ES-I3 (cell line): ENCODE results near the gene FCER1G.
A peak's percentile ranks its signal among the peaks of the same experiment; 100 is the strongest.

Experiments
- H3K36me3 ChIP-seq: 2 replicates; pipeline ENCODE4 v1.6.1; 2013; ENCODE audit warnings: mild to moderate bottlenecking, low read length, control low read depth, moderate library complexity; ENCODE audit not compliant: insufficient read depth
- H3K4me1 ChIP-seq: 2 replicates; pipeline ENCODE4 v1.6.1; 2013; ENCODE audit warnings: mild to moderate bottlenecking, control low read depth, low read length; ENCODE audit not compliant: insufficient read depth
- H3K9ac ChIP-seq: 2 replicates; pipeline ENCODE4 v1.6.1; 2013; ENCODE audit warnings: low read depth, mild to moderate bottlenecking, low read length, moderate library complexity
- H3K9me3 ChIP-seq: 2 replicates; pipeline ENCODE4 v1.6.1; 2013; ENCODE audit warnings: mild to moderate bottlenecking, low read length, moderate library complexity; ENCODE audit not compliant: control insufficient read depth, insufficient read depth

The FCER1G gene

DNA sequence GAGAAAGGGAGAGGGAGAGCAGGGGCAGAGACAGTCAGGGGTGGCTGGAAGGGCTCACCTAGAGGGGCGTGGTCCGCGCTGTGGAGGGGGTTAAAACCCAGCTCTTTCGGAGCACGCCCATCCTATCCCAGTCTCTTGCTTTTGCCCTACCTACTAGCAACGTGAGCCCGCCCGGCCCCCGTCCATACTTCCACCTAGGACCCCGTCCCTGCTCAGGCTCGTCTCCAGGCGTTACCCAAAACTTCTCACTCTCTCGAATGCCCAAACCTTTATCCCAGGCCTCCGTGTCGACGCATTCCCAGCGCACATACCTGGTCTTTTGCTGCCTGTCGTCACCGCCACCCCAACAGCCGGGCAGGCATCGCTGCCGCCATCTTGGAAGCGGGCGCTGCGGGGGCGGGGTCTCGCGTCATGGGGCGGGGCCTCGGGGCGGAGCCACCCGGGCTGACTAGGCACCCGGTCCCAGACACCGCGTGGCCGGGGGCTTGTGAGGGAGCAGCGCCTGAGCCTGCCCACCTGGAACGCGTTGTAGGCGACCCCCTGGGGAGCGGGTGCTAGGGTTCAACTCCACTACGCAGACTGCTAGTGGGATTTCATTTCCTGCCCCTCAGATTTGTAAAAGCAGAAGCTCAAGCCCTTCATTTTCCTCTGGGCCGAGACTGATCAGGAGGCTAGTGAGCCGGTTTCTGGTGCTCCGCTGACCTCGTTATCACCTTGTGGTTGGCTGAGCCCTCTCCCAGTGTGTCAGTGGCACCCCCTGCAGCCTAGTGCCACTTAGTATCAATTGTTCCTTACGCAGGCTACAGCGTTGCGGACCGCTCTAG is 37.8 kb upstream of the FCER1G start, which contains the start of gene B4GALT3:
TSS of gene B4GALT3 (minus strand) at position 396 of the 824 bp plus-strand sequence. CDS start 1,447 bp downstream, outside the sequence.
- H3K4me1 ChIP-seq = peaks cover 7% of the 10 kb centered on the region; the same call in 1 of the 2 replicates
- no peaks in the 10 kb centered on the region; the same call in 1 of the 2 replicates for H3K36me3 ChIP-seq
- H3K9ac ChIP-seq = peak within 1 kb of the TSS; percentile 65
- no peaks in the 10 kb centered on the region for H3K9me3 ChIP-seq

DNA sequence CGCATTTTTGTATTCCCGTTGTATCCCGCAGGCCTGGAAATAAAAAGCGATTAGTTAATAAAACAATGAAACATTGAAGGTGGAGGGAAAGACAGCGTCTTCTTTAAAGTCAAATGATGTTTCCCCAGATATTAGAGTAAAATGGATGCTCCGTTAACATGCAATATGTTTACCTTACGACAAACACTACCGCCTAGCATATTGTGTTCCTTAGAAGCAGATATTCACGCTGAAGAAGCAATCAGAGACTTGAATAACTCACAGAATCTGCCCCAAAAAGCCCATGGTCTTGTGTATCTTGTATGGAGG is 37.2 kb upstream of the FCER1G start:
- no peaks in the 10 kb centered on the region; the same call in 1 of the 2 replicates for H3K36me3 ChIP-seq
- peaks cover 7% of the 10 kb centered on the region; the same call in 1 of the 2 replicates for H3K4me1 ChIP-seq

DNA sequence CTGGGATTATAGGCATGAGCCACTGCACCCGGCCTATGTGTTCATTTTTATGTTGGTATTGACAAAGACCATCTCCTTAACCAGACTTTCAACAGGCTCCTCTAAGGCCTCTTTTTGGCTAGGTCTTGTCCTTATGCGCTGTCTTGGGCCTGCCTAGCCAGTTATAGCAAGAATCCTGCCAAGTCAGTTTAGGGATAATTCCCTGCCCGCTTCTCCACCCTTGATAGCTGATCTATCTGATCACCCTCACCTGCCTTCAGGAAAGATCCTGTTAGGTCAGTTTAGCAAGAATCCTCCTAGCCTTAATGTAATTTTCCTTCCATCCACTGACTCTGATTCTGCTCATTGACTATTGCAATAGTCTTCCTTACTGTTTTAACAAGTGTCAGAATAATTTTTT is 35.4 kb upstream of the FCER1G start:
- Histone ChIP-seq H3K9me3 (no peaks in the 10 kb centered on the region), H3K9ac (no peak overlapping the region), H3K36me3 (no peaks in the 10 kb centered on the region), H3K4me1 (peaks cover 7% of the 10 kb centered on the region; the same call in 1 of the 2 replicates)

More for the DNA sequence above, 37.2 kb upstream of the FCER1G start:
- Histone ChIP-seq H3K9ac (peak overlapping the region; percentile 65; the same call in 1 of the 2 replicates), H3K9me3 (no peaks in the 10 kb centered on the region)

DNA sequence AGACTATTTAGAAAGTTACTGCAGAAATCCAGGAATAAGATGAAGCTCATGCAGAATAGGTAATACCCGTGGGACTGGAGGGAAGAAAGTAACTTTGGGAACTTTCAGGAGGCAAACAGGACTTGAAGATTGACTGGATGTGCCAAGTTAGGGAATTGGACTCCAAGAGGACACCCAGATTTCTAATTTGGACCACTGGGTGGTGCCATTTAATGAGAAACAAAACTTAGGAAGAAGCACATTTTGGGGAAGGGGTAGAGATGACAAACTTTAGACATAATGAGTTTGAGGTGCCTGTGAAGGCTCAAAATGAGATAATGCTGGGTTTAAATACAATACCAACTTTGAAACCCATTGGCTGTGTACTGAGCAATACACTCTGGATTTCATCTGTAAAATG is 34.5 kb upstream of the FCER1G start:
- Histone ChIP-seq H3K9ac (no peak overlapping the region), H3K4me1 (peaks cover 10% of the 10 kb centered on the region; the same call in 1 of the 2 replicates), H3K36me3 (no peaks in the 10 kb centered on the region), H3K9me3 (no peaks in the 10 kb centered on the region)

DNA sequence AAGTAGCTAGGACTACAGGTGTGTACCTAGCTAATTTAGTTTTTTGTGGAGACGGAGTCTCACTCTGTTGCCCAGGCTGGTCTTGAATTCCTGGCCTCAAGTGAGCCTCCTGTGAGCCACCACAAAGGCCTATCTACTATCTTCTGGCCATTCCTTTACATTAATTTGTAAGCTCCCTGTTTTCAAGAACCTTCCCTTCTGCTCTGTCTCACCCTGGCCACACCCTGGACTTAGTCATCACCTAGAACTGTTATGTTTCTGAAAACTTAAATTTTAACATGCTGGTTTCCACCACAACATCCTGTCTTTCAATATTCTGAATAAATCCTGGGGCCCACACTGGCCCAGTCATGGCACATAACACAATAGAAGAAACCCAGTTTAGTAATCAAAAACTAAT is 32.9 kb upstream of the FCER1G start:
- Histone ChIP-seq H3K4me1 (peaks cover 10% of the 10 kb centered on the region; the same call in 1 of the 2 replicates), H3K36me3 (no peaks in the 10 kb centered on the region), H3K9me3 (no peaks in the 10 kb centered on the region), H3K9ac (no peak overlapping the region)

DNA sequence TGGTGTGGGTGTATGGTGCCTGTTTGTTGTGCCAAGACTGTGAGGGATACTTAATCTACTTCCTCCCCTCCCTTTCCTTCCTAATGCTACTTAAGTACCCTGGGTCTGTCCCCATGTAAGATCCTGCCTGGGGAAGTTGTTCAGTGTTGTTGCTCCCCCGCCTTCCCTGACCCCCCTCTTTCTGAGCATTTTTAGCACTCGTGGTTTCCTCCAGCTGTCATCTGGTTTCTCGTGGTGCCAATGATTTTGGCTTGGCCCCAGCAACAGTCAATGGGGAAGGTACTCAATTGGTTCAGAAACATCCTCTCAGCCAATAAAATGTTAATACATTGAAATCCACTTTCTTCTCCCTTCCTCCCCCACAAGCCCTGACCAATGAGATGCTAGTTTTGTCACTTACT is 29.8 kb upstream of the FCER1G start:
- H3K4me1 ChIP-seq = peaks cover 3% of the 10 kb centered on the region; the same call in 1 of the 2 replicates
- H3K9ac ChIP-seq = no peak overlapping the region
- H3K36me3 ChIP-seq = no peaks in the 10 kb centered on the region
- no peaks in the 10 kb centered on the region for H3K9me3 ChIP-seq

DNA sequence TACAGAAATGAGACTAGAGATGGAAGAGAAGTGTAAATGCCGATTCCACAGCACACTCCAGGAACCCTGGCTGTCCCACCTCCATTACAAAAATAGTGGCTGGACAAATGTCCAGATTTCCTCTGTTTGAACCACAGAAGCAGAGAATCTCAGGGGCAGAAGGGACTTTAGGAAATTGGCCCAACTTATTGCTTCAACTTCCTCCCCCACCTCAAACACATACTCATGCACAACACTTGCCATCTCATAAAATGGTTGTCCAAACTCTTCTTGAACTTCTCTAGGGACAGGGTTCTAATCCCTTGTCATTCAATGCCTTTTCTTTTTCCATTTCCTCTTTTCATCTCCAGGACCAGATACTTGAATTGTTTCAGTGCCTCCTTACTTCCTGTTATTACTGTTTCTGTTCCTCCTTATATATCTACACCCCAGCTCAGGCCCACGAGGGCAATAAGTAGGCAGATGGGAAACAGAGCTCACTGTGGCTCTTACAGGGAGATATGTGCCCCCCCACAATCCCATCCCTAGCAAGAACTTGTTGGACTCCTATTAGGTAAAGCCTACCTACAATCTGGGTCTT is 29.3 kb upstream of the FCER1G start:
- Histone ChIP-seq H3K9ac (no peak overlapping the region), H3K4me1 (peaks cover 3% of the 10 kb centered on the region; the same call in 1 of the 2 replicates)

DNA sequence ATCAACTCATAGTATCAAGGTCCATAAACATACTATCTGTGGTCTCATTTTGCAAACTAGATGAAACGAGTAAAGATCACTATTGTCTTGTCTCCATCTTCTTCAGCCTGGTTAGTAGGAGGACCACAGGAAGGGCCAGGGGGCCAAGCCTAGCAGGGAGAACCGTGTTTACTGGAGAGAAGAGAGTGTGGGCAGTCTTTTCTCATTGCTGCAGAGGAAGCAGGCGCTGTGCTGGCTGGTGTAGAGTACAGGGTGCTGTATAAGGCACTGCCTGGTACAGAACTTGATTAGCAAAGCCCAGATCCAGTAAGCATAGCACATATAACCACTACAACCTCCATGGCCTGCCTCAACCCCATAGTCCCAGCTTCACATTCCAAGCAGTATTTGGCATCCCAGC is 27.8 kb upstream of the FCER1G start:
- H3K9ac ChIP-seq = no peak overlapping the region
- peaks cover 3% of the 10 kb centered on the region; the same call in 1 of the 2 replicates for H3K4me1 ChIP-seq
- no peaks in the 10 kb centered on the region for H3K36me3 ChIP-seq
- H3K9me3 ChIP-seq = no peaks in the 10 kb centered on the region

More for the DNA sequence above, 29.3 kb upstream of the FCER1G start:
- Histone ChIP-seq H3K9me3 (no peaks in the 10 kb centered on the region), H3K36me3 (no peaks in the 10 kb centered on the region)

DNA sequence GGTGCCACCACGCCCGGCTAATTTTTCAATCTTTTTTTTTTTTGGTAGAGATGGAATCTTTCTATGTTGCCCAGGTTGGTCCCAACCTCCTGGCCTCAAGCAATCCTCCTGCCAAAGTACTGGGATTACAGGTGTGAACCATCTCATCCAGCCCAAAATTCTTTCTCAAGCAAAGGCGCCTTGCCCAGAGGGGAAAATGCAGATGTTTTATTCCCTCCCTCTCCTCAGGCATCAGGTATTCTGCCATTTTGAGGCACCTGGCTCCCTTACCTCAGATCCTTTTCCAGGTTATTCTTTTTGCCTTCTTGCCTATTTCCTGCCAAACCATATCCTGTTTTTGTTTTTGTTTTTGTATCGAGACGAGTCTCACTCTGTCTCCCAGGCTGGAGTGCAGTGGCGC is 26.7 kb upstream of the FCER1G start:
- H3K9ac ChIP-seq = no peak overlapping the region
- peaks cover 6% of the 10 kb centered on the region; the same call in 1 of the 2 replicates for H3K4me1 ChIP-seq
- H3K36me3 ChIP-seq = no peaks in the 10 kb centered on the region
- no peaks in the 10 kb centered on the region for H3K9me3 ChIP-seq

DNA sequence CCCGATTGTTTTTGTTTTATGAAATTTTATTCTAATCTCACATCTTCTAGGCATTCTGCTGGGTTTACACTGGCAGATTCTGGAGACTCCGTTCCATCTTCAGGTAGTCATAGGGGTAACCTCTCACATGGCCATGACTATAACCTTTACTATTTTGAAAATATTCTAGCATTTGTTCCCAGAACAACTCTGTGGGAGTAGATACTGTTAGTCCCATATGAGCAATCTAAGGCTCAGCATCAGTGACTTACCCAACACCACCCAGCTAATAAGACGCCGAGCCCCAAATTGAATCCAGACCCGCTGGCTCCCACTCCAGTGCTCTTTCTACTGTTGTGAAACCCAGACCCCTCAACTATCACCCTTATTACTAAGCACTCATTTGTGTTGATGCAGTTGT is 26.1 kb upstream of the FCER1G start:
- no peak overlapping the region for H3K9ac ChIP-seq
- H3K36me3 ChIP-seq = no peaks in the 10 kb centered on the region
- H3K9me3 ChIP-seq = no peaks in the 10 kb centered on the region
- peaks cover 6% of the 10 kb centered on the region; the same call in 1 of the 2 replicates for H3K4me1 ChIP-seq

DNA sequence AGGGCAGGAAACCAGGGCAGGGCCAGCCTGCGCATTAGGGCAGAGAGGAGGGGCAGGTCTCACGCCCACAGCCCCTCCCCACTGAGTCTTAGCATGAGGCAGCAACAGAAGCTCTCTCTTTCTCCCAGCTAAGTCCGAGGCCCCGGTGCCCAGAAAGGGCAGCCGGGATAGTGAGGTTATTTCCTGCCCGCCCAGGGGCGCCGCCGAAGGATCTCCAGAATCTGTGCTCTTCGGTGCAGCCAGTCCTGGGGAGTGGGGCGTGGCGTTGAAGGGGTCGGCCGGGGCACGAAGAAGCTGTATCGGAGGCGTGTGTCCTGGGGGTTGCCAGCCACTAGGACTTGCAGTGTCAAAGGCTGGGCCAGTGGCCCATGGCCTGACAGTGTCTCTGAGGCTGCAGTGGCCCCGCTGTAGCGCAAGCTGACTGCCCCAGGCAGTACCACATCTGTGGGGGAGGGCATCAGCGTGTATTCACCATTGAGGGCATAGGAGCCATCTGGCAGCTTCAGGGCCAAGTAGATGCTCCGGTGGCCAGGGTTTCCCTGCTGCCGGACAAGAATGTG is 24.1 kb upstream of the FCER1G start:
- Histone ChIP-seq H3K9me3 (no peaks in the 10 kb centered on the region), H3K4me1 (0 out of 2 replicates have a peak, but pooled peaks cover 3% of the 10 kb centered on the region), H3K36me3 (peaks cover 4% of the 10 kb centered on the region; the same call in 1 of the 2 replicates), H3K9ac (no peak overlapping the region)

DNA sequence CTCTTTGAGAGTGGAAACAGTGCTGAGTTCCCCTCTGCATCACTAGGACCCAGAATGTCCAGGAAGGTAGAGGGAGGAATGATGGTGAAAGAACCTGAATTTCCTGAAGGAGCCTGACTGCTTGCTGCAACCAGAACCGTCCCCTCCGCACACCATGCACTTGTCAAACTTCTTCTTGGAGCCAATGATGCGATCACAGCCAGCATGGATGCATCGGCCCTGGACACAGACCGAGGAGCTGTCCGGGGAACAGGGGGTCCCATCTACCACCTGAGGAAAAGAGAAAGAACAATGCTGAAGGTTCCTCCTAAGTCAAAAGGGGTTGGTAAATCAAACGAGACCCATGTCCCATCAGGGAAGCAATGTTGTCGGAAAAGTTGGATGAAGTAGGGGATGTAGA is 23.1 kb upstream of the FCER1G start:
- H3K4me1 ChIP-seq = peaks cover 3% of the 10 kb centered on the region; the same call in 1 of the 2 replicates
- no peak overlapping the region for H3K9ac ChIP-seq
- H3K9me3 ChIP-seq = no peaks in the 10 kb centered on the region
- peaks cover 4% of the 10 kb centered on the region; the same call in 1 of the 2 replicates for H3K36me3 ChIP-seq

DNA sequence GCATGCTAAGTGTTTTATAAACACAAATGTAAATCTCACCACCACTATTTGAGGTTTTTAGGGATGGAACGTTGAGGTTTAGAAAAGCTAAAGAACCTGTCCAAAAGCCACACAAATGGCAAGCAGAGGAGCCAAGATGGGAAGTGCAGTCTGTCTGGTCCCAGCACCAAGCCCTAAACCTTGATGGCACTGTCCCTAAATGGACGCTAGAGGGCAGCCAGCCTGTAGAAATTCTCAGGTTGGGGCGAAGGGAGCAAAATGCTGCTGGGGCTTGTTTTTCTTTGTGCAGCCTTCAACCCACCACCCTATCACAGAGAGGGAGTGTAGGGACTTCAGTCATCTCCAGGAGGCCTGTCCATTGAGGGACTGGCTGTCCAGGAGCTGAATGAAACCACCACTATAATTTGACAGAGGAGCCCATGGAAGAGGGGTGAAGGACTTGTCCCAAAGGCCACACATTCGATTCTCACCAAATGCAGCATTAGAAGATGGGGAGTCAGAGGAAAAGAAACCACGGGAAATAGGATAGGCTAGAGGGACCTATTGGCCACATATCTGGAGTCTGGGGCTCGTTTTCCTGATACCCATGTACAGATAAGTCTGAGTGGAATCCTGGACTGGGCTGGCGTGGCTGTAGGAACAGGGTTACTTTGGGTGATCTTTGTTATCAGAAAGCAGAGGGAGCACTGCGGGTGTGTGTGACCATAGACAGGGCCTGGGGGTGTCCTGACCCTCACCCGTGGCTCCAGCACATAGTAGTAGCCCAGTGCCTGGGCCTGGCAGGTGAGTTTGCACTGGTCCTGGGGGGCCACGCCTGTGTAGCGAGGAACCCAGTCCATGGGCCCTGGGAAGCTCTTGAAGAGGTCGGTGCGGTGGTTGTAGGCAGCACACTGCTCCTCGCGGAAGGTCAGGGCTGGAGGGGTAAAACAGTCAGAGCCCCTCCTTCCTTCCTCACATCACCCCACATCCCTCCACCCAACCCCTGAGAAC is 22.3 kb upstream of the FCER1G start:
- Histone ChIP-seq H3K36me3 (peaks cover 4% of the 10 kb centered on the region; the same call in 1 of the 2 replicates), H3K9me3 (no peaks in the 10 kb centered on the region), H3K4me1 (peaks cover 3% of the 10 kb centered on the region; the same call in 1 of the 2 replicates), H3K9ac (no peak overlapping the region)
